Nephron progenitor cell (in vitro differentiated cells): ENCODE results near the gene KRT80.

Experiments
- DNase-seq: peaks from one replicate; pipeline ENCODE4 v3.0.0; 2021
- H3K27ac Mint-ChIP-seq: 2 replicates; pipeline ENCODE4 v1.8.0; 2021; ENCODE audit warnings: mild to moderate bottlenecking, moderate library complexity, mixed read lengths
- H3K27me3 Mint-ChIP-seq: 2 replicates; pipeline ENCODE4 v1.8.0; 2021; ENCODE audit warnings: mild to moderate bottlenecking, low read depth, mixed read lengths; ENCODE audit not compliant: poor library complexity
- H3K36me3 Mint-ChIP-seq: 2 replicates; pipeline ENCODE4 v1.8.0; 2021; ENCODE audit warnings: low read depth, mixed read lengths
- H3K4me1 Mint-ChIP-seq: 2 replicates; pipeline ENCODE4 v1.8.0; 2021; ENCODE audit warnings: mixed read lengths
- H3K4me3 Mint-ChIP-seq: 2 replicates; pipeline ENCODE4 v1.8.0; 2021; ENCODE audit warnings: mild to moderate bottlenecking, moderate library complexity, mixed read lengths
- H3K9me3 Mint-ChIP-seq: 2 replicates; pipeline ENCODE4 v1.8.0; 2021; ENCODE audit warnings: mild to moderate bottlenecking, moderate library complexity, mixed read lengths
- CTCF ChIP-seq: fragments of 200-600 bp; sonication (generic); IDR thresholded peaks from 2 replicates; pipeline ENCODE4 v1.5.0; 2021; ENCODE audit warnings: antibody characterized with exemption

KRT80 gene

GRCh38 chr12:52236386-52237050, 44.7 kb upstream of the KRT80 start:
- no peaks in the 10 kb centered on the region for H3K36me3 Mint-ChIP-seq
- H3K9me3 Mint-ChIP-seq: no peaks in the 10 kb centered on the region
- H3K4me1 Mint-ChIP-seq: peaks cover 31% of the 10 kb centered on the region
- no peak overlapping the region for H3K4me3 Mint-ChIP-seq
- no peak overlapping the region for H3K27ac Mint-ChIP-seq
- no peak for TF ChIP-seq CTCF
- H3K27me3 Mint-ChIP-seq: peaks cover 73% of the 10 kb centered on the region
- no peak for DNase-seq

- H3K4me3 Mint-ChIP-seq: no peak overlapping the region
- no peak overlapping the region for H3K27ac Mint-ChIP-seq
- H3K4me1 Mint-ChIP-seq: peaks cover 31% of the 10 kb centered on the region
- DNase-seq: no peak
- H3K36me3 Mint-ChIP-seq: no peaks in the 10 kb centered on the region
- TF ChIP-seq CTCF: no peak
- peaks cover 79% of the 10 kb centered on the region for H3K27me3 Mint-ChIP-seq
- H3K9me3 Mint-ChIP-seq: no peaks in the 10 kb centered on the region
These were observed 44.1 kb upstream of the KRT80 start for GRCh38 chr12:52235822-52236361.

GRCh38 chr12:52235001-52235764, 43.4 kb upstream of the KRT80 start:
- no peak for TF ChIP-seq CTCF
- H3K4me3 Mint-ChIP-seq: no peak overlapping the region
- DNase-seq: no peak
- no peak overlapping the region for H3K27ac Mint-ChIP-seq
- peaks cover 31% of the 10 kb centered on the region for H3K4me1 Mint-ChIP-seq
- no peaks in the 10 kb centered on the region for H3K9me3 Mint-ChIP-seq
- H3K36me3 Mint-ChIP-seq: no peaks in the 10 kb centered on the region
- peaks cover 86% of the 10 kb centered on the region for H3K27me3 Mint-ChIP-seq

- Mint-ChIP-seq H3K36me3 (no peaks in the 10 kb centered on the region), H3K4me1 (peaks cover 29% of the 10 kb centered on the region), H3K4me3 (peak overlapping the region; percentile 17), H3K27me3 (peaks cover 92% of the 10 kb centered on the region), H3K9me3 (no peaks in the 10 kb centered on the region), H3K27ac (no peak overlapping the region)
- no peak for DNase-seq
- no peak for TF ChIP-seq CTCF
These were observed 42.5 kb upstream of the KRT80 start for GRCh38 chr12:52234223-52234810.

GRCh38 chr12:52233462-52234207, 41.8 kb upstream of the KRT80 start:
- Mint-ChIP-seq H3K27ac (no peak overlapping the region), H3K4me3 (peak overlapping the region; percentile 74), H3K27me3 (peaks cover 98% of the 10 kb centered on the region), H3K36me3 (no peaks in the 10 kb centered on the region), H3K9me3 (no peaks in the 10 kb centered on the region), H3K4me1 (peaks cover 23% of the 10 kb centered on the region)
- DNase-seq: peak; percentile 23
- no peak for TF ChIP-seq CTCF
